Measurements from ENCODE around the gene EPHA6. TPM values are rescaled to one million over a fixed set of nuclear protein-coding genes. Genes with fewer than 3 reads are reported as not detected.
"Not testable (repeated sequence)": the region's sequence is repeated elsewhere in the genome, so short reads cannot be mapped to it uniquely, and the experiment has no call there.

EPHA6 gene
- total and polyA plus RNA-seq, 2 donors (not counting 3 experiments of a cell fraction or from before 2014, with no cell fraction given): not detected

DNA sequence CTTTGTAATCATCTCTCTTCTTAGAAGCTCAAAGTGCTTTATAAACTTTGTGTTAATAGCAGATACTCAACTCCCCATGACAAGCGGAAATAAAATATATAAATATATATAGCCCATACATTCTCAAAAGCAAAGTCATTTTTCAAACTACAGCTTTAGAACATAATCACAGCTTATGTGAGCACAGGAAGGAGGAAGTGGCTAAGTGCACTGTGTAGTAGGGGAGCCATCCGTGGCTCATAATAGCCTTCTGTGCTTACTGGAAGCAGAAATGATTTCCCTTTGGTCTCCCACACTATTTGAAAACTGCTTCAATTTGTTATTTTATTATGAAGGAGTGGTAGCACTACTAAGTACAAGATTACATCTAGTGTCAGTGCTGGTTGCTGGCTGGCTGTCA lies 798.7 kb downstream of the EPHA6 start:
- ChIA-PET POLR2A (no interaction called here), CTCF (no interaction called here)
- no peaks in the 10 kb centered on the region for H3K4me1 ChIP-seq (ENCODE audit: control insufficient read depth, extremely low read depth, insufficient read depth, low read length)
- no peak for FAIRE-seq
- dilution Hi-C loops (cut with MboI; ENCODE audit: extremely low pct_ligation_motif_present, low sequenced_read_pairs): no loop called here
- H3K36me3 ChIP-seq (ENCODE audit: control insufficient read depth in 2 of 2, extremely low read depth in 1 of 2, insufficient read depth in 2 of 2, low read length in 2 of 2): no peaks in the 10 kb centered on the region
- no peaks in the 10 kb centered on the region for H4K20me1 ChIP-seq (replicated peaks; ENCODE audit: control insufficient read depth, extremely low read depth, insufficient read depth, low read length)
- H3K9me1 ChIP-seq (replicated peaks; ENCODE audit: control insufficient read depth, extremely low read depth, insufficient read depth, low read length): no peaks in the 10 kb centered on the region
- H3K4me3 ChIP-seq (replicated peaks in 1 of 3; ENCODE audit: insufficient read depth in 1 of 3, low read depth in 1 of 3, low read length in 3 of 3): no peak overlapping the region
- no peak overlapping the region for H2AFZ ChIP-seq (ENCODE audit: low read depth, low read length)
- no peaks in the 10 kb centered on the region for H3K79me2 ChIP-seq (ENCODE audit: control insufficient read depth, insufficient read depth, low read length)
- TF ChIP-seq MYC (IDR thresholded peaks at IDR 0.05; ENCODE audit: low read depth, low read length): no peak
- TF ChIP-seq, protein P1, sequence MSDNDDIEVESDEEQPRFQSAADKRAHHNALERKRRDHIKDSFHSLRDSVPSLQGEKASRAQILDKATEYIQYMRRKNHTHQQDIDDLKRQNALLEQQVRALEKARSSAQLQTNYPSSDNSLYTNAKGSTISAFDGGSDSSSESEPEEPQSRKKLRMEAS (IDR thresholded peaks at IDR 0.05; ENCODE audit: insufficient read depth, insufficient read length): no peak
- no peak for TF ChIP-seq GATA2 (IDR thresholded peaks at IDR 0.05; ENCODE audit: insufficient read depth, insufficient read length, low read depth, low read length)
- no peak for TF ChIP-seq FOS (IDR thresholded peaks at IDR 0.05; ENCODE audit: borderline replicate concordance, insufficient read depth, low read length)
- TF ChIP-seq JUN (IDR thresholded peaks at IDR 0.05; ENCODE audit: borderline replicate concordance, insufficient read depth, insufficient read length, low read depth): no peak
- no peak for TF ChIP-seq POLR2A (IDR thresholded peaks at IDR 0.05; ENCODE audit: low read depth, low read length)
- TF ChIP-seq, protein P2, sequence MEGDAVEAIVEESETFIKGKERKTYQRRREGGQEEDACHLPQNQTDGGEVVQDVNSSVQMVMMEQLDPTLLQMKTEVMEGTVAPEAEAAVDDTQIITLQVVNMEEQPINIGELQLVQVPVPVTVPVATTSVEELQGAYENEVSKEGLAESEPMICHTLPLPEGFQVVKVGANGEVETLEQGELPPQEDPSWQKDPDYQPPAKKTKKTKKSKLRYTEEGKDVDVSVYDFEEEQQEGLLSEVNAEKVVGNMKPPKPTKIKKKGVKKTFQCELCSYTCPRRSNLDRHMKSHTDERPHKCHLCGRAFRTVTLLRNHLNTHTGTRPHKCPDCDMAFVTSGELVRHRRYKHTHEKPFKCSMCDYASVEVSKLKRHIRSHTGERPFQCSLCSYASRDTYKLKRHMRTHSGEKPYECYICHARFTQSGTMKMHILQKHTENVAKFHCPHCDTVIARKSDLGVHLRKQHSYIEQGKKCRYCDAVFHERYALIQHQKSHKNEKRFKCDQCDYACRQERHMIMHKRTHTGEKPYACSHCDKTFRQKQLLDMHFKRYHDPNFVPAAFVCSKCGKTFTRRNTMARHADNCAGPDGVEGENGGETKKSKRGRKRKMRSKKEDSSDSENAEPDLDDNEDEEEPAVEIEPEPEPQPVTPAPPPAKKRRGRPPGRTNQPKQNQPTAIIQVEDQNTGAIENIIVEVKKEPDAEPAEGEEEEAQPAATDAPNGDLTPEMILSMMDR (IDR thresholded peaks at IDR 0.05; ENCODE audit: extremely low read depth in 1 of 2, insufficient read depth in 1 of 2, low read depth in 1 of 2, low read length in 2 of 2): no peak
- no TSS peak for BruUV-seq (replicated peaks)
- H3K9me3 ChIP-seq (replicated peaks; ENCODE audit: control insufficient read depth, insufficient read depth, low read length): no peaks in the 10 kb centered on the region
- intact Hi-C loops (cut with micrococcal nuclease): no loop called here
- no peak overlapping the region for H3K4me2 ChIP-seq (ENCODE audit: insufficient read depth, low read length)
- no peaks in the 10 kb centered on the region for H3K27me3 ChIP-seq (ENCODE audit: control insufficient read depth in 2 of 2, insufficient read depth in 2 of 2, low read length in 2 of 2)
- DNase-seq (ENCODE audit: low read depth, low spot score): no peak
- no peak overlapping the region for H3K27ac ChIP-seq (ENCODE audit: insufficient read depth, low read depth, low read length)
- H3K9ac ChIP-seq (replicated peaks; ENCODE audit: extremely low read depth, insufficient read depth, low read length): no peak overlapping the region

DNA sequence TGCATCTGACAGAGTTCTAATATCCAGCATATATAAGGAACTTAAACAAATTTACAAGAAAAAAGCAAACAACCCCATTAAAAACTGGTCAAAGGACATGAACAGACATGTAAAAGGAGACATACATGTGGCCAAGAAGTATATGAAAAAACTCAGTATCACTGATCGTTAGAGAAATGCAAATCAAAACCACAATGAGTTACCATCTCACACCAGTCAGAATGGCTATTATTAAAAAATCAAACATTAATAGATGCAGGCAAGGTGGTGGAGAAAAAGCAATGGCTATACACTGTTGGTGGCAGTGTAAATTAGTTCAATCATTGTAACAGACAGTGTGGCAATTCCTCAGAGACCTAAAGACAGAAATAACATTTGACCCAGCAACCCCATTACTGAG lies 806.1 kb downstream of the EPHA6 start:
- DNase-seq (ENCODE audit: low read depth, low spot score): not testable (repeated sequence)

More for the DNA sequence above, 806.1 kb downstream of the EPHA6 start:
- CTCF ChIA-PET; H3K9me1 ChIP-seq (replicated peaks; ENCODE audit: control insufficient read depth, extremely low read depth, insufficient read depth, low read length); FAIRE-seq; POLR2A ChIA-PET; H3K9me3 ChIP-seq (replicated peaks; ENCODE audit: control insufficient read depth, insufficient read depth, low read length); H3K79me2 ChIP-seq (ENCODE audit: control insufficient read depth, insufficient read depth, low read length); dilution Hi-C loops (cut with MboI; ENCODE audit: extremely low pct_ligation_motif_present, low sequenced_read_pairs); H3K9ac ChIP-seq (replicated peaks; ENCODE audit: extremely low read depth, insufficient read depth, low read length); H3K27ac ChIP-seq (ENCODE audit: insufficient read depth, low read depth, low read length); BruUV-seq (replicated peaks); H4K20me1 ChIP-seq (replicated peaks; ENCODE audit: control insufficient read depth, extremely low read depth, insufficient read depth, low read length); H3K4me2 ChIP-seq (ENCODE audit: insufficient read depth, low read length); H3K36me3 ChIP-seq (ENCODE audit: control insufficient read depth in 2 of 2, extremely low read depth in 1 of 2, insufficient read depth in 2 of 2, low read length in 2 of 2); intact Hi-C loops (cut with micrococcal nuclease); H2AFZ ChIP-seq (ENCODE audit: low read depth, low read length); H3K4me3 ChIP-seq (replicated peaks in 1 of 3; ENCODE audit: insufficient read depth in 1 of 3, low read depth in 1 of 3, low read length in 3 of 3); H3K27me3 ChIP-seq (ENCODE audit: control insufficient read depth in 2 of 2, insufficient read depth in 2 of 2, low read length in 2 of 2); H3K4me1 ChIP-seq (ENCODE audit: control insufficient read depth, extremely low read depth, insufficient read depth, low read length): not testable (repeated sequence)

All from endothelial cell of umbilical vein (primary cell).